ENCODE results near the gene HDGFL3.

HDGFL3 gene

GRCh38 chr15:83082730-83083386 lies 124.8 kb downstream of the HDGFL3 start:
- Histone ChIP-seq H3K36me3 (ENCODE audit: insufficient read depth, insufficient read length, low read length) (no peaks in the 10 kb centered on the region), H3K9me3 (ENCODE audit: insufficient read depth, low read length) (no peaks in the 10 kb centered on the region), H3K4me3 (ENCODE audit: insufficient read length, low read depth) (no peak overlapping the region), H3K4me1 (ENCODE audit: insufficient read depth, insufficient read length) (peaks cover 2% of the 10 kb centered on the region), H3K9ac (ENCODE audit: insufficient read length, low read depth) (no peak overlapping the region), H3K27me3 (ENCODE audit: insufficient read depth, insufficient read length) (no peaks in the 10 kb centered on the region)
- DNase-seq (ENCODE audit: low read depth, low spot score), result no peak
- TF ChIP-seq YY1 (IDR thresholded peaks at IDR 0.05; ENCODE audit: insufficient read depth, insufficient read length) (no peak), ZNF274 (IDR thresholded peaks at IDR 0.05; ENCODE audit: low read depth, low read length) (no peak), SUZ12 (IDR thresholded peaks at IDR 0.05; ENCODE audit: extremely low read depth, insufficient read depth, insufficient read length) (no peak)

GRCh38 chr15:83081256-83082014 lies 126.2 kb downstream of the HDGFL3 start:
- Histone ChIP-seq H3K4me3 (ENCODE audit: insufficient read length, low read depth) (no peak overlapping the region), H3K27me3 (ENCODE audit: insufficient read depth, insufficient read length) (no peaks in the 10 kb centered on the region), H3K9ac (ENCODE audit: insufficient read length, low read depth) (no peak overlapping the region), H3K9me3 (ENCODE audit: insufficient read depth, low read length) (no peaks in the 10 kb centered on the region), H3K4me1 (ENCODE audit: insufficient read depth, insufficient read length) (peaks cover 2% of the 10 kb centered on the region), H3K36me3 (ENCODE audit: insufficient read depth, insufficient read length, low read length) (no peaks in the 10 kb centered on the region)
- no peak for TF ChIP-seq YY1 (IDR thresholded peaks at IDR 0.05; ENCODE audit: insufficient read depth, insufficient read length)
- TF ChIP-seq SUZ12 (IDR thresholded peaks at IDR 0.05; ENCODE audit: extremely low read depth, insufficient read depth, insufficient read length), result no peak
- no peak for TF ChIP-seq ZNF274 (IDR thresholded peaks at IDR 0.05; ENCODE audit: low read depth, low read length)
- DNase-seq (ENCODE audit: low read depth, low spot score), result no peak

- H3K9me3 ChIP-seq (ENCODE audit: insufficient read depth, low read length), result peaks cover 10% of the 10 kb centered on the region
- H3K9ac ChIP-seq (ENCODE audit: insufficient read length, low read depth), result no peak overlapping the region
- H3K27me3 ChIP-seq (ENCODE audit: insufficient read depth, insufficient read length), result no peaks in the 10 kb centered on the region
- H3K36me3 ChIP-seq (ENCODE audit: insufficient read depth, insufficient read length, low read length), result no peaks in the 10 kb centered on the region
- no peak overlapping the region for H3K4me3 ChIP-seq (ENCODE audit: insufficient read length, low read depth)
- peaks cover 2% of the 10 kb centered on the region for H3K4me1 ChIP-seq (ENCODE audit: insufficient read depth, insufficient read length)
- no peak for DNase-seq (ENCODE audit: low read depth, low spot score)
- TF ChIP-seq YY1 (IDR thresholded peaks at IDR 0.05; ENCODE audit: insufficient read depth, insufficient read length) (no peak), ZNF274 (IDR thresholded peaks at IDR 0.05; ENCODE audit: low read depth, low read length) (no peak), SUZ12 (IDR thresholded peaks at IDR 0.05; ENCODE audit: extremely low read depth, insufficient read depth, insufficient read length) (no peak)
Observed at GRCh38 chr15:83078712-83079111, 128.9 kb downstream of the HDGFL3 start.
